ENCODE data around the gene RER1.

RER1 gene

GRCh38 chr1:2354511-2355372, 36.9 kb upstream of the RER1 start:
- FAIRE-seq, result no peak

- no peak for FAIRE-seq
These were observed 36.0 kb upstream of the RER1 start for GRCh38 chr1:2355373-2356261.

- no peak for FAIRE-seq
These were observed 35.2 kb upstream of the RER1 start for GRCh38 chr1:2356401-2356800.

- no peak for FAIRE-seq
These were observed 34.5 kb upstream of the RER1 start for GRCh38 chr1:2356911-2357845.

- no peak for FAIRE-seq
These were observed 33.6 kb upstream of the RER1 start for GRCh38 chr1:2358072-2358471.

- FAIRE-seq, result no peak
These were observed 32.7 kb upstream of the RER1 start for GRCh38 chr1:2358651-2359640.

GRCh38 chr1:2360588-2361364, 30.9 kb upstream of the RER1 start:
- no peak for FAIRE-seq

- no peak for FAIRE-seq
These were observed 27.7 kb upstream of the RER1 start for GRCh38 chr1:2363847-2364513.

- no peak for FAIRE-seq
These were observed 23.4 kb upstream of the RER1 start for GRCh38 chr1:2368053-2368744.

- no peak for FAIRE-seq
These were observed 18.8 kb upstream of the RER1 start for GRCh38 chr1:2372551-2373490.

- FAIRE-seq, result no peak
These were observed 17.9 kb upstream of the RER1 start for GRCh38 chr1:2373551-2374251.

GRCh38 chr1:2374252-2375155, 17.1 kb upstream of the RER1 start:
- FAIRE-seq, result no peak

GRCh38 chr1:2375246-2375922, 16.3 kb upstream of the RER1 start:
- FAIRE-seq, result no peak

- FAIRE-seq, result no peak
These were observed 15.7 kb upstream of the RER1 start for GRCh38 chr1:2375923-2376260.

- no peak for FAIRE-seq
These were observed 15.3 kb upstream of the RER1 start for GRCh38 chr1:2376261-2376741.
